Hematopoietic multipotent progenitor cell treated with erythropoietin and hydrocortisone succinate and interleukin-3 and kit ligand, for 15 days (in vitro differentiated cells): ENCODE data around the gene UAP1.
"Not testable (repeated sequence)": the region's sequence is repeated elsewhere in the genome, so short reads cannot be mapped to it uniquely, and the experiment has no call there.

Experiments used
- DNase-seq: peaks from one replicate; pipeline ENCODE4 v3.0.0-alpha.2; 2015; ENCODE audit warnings: low spot score

The UAP1 gene

DNA sequence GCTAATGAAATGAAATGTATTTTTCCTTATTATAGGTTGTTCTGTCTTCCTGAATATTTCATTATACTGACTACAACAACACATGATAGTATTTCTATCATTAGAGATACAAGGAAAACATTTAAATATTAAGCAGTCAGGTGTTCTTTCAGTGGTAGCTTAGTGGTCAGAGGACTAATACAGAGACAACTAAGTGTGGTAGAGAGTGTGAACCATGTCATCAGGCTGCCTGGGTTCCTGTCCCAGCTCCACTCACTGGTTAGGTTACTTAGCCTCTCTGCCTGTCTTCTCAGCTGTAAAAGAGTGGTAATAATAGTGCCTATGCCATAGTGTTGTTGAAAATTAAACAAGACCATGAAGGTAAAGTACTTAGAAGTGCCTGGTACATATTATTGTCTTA, 3.9 kb downstream of the UAP1 start:
- no peak for DNase-seq

GRCh38 chr1:162566870-162567269, 5.3 kb downstream of the UAP1 start:
- no peak for DNase-seq

DNA sequence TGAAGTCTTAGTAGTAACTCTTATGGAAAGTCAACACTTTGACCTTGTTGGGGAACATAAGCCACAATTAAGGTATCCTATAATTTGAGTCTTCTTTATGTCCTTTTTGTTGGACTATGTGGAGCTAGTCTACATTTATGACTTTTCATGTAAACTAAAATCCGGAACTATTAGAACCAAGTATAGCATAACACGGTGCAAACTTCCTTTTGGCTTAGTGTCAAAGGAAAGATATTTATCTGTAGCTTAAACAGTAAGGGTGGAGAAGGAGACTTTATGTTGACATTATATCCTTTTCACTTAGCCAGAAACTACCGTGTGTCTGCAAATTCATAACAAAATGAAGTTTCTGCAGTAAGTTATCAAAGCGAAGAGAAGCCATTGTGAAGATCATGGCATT, 7.3 kb downstream of the UAP1 start:
- DNase-seq, result no peak

- DNase-seq, result no peak
Observed at GRCh38 chr1:162570718-162571117, 9.2 kb downstream of the UAP1 start.

DNA sequence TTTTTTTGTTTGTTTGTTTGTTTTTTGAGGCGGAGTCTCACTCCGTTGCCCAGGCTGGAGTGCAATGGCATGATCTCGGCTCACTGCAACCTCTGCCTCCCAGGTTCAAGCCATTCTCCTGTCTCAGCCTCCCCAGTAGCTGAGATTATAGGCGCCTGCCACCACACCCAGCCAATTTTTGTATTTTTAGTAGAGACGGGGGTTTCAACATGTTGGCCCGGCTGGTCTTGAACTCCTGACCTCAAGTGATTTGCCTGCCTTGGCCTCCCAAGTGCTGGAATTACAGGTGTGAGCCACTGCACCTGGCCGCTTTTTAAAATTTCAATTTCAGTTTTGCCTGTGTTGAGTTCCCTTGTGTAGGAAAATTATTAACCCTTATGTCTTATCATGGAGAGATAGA, 9.6 kb downstream of the UAP1 start:
- DNase-seq, result not testable (repeated sequence)

- no peak for DNase-seq
Observed at GRCh38 chr1:162571696-162572095, 10.2 kb downstream of the UAP1 start.

DNA sequence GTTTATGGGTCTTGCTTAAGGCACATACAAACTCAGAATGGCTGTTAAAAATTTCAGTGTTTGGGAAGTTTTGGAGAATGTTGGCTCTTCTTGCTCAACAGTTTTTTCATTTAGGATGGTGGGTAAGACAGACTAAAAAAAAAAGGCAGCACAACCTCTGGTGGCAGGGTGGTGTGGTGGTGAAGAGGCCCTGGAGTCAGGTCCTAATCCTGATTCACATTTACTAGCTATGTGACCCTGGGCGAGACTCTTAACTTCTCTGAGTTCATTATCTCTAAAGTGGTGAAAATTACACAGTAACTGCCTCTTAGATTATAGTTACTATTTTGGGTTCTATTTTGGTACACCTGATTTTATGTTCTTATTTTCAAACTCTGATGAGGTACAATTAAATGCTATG, 11.6 kb downstream of the UAP1 start:
- DNase-seq, result no peak

- no peak for DNase-seq
Observed at GRCh38 chr1:162578071-162578700, 16.7 kb downstream of the UAP1 start.

- no peak for DNase-seq
Observed at GRCh38 chr1:162578936-162579335, 17.4 kb downstream of the UAP1 start.

GRCh38 chr1:162580308-162580707, 18.8 kb downstream of the UAP1 start:
- DNase-seq, result no peak

GRCh38 chr1:162582901-162583300, 21.4 kb downstream of the UAP1 start:
- DNase-seq, result not testable (repeated sequence)

DNA sequence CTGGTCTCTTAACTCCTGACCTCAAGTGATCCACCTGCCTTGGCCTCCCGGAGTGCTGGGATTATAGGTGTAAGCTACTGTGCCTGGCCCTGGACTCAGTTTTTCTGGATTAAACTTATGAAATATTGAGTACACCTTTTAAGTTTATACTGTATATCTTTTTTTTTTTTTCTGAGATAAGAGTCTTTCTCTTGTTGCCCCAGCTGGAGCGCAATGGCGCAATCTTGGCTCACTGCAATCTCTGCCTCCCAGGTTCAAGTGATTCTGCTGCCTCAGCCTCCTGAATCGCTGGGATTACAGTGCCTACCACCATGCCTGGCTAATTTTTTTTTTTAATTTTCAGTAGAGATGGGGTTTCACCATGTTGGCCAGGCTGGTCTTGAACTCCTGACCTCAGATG, 23.6 kb downstream of the UAP1 start:
- not testable (repeated sequence) for DNase-seq

DNA sequence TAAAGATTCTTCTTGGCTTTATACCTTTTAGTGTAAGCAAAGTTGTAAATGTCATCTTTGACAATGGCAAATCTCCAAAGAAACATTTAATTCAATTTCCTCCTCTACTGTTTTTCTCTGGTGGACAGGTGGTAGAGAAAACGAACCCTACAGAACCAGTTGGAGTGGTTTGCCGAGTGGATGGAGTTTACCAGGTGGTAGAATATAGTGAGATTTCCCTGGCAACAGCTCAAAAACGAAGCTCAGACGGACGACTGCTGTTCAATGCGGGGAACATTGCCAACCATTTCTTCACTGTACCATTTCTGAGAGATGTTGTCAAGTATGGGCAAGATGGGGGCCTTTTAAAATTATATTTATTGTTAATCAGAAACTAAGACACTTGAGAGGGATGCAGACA, 25.8 kb downstream of the UAP1 start:
- no peak for DNase-seq

- no peak for DNase-seq
Observed at GRCh38 chr1:162587761-162588260, 26.3 kb downstream of the UAP1 start.

DNA sequence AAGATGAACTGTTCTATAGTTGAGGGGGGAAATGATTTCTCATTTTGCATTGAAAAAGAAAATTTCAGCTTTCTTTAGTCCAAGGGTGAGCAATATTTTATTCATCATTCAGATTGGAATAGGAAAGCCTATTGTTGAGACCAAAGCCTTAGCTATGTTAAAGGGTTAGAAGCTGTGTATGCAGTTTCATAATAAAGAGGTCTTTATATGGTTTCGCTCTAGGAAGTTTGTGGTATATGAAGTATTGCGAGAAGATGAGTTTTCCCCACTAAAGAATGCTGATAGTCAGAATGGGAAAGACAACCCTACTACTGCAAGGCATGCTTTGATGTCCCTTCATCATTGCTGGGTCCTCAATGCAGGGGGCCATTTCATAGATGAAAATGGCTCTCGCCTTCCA, 28.6 kb downstream of the UAP1 start:
- no peak for DNase-seq

DNA sequence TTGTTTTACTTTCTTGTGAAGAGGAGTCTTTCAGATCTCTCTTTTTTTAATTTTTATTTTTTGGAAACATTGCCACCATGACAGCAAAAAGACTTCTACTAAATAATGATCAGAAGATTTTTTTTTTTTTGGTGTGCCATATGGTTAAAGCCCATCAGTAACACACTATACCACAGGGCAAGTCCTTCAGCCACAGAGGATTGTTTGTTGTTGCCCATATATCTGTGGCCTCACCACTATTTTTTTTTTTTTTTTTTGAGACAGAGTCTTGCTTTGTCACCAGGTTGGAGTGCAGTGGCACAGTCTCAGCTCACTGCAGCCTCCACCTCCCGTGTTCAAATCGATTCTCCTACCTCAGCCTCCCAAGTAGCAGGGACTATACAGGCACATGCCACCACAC, 29.2 kb downstream of the UAP1 start:
- DNase-seq, result no peak

GRCh38 chr1:162596514-162597170, 35.1 kb downstream of the UAP1 start:
- no peak for DNase-seq

DNA sequence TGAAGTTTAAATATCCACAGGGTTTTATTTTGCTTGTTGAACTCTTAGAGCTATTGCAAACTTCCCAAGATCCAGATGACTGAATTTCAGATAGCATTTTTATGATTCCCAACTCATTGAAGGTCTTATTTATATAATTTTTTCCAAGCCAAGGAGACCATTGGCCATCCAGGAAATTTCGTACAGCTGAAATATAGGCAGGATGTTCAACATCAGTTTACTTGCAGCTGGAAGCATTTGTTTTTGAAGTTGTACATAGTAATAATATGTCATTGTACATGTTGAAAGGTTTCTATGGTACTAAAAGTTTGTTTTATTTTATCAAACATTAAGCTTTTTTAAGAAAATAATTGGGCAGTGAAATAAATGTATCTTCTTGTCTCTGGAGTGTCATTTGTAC, 37.9 kb downstream of the UAP1 start:
- DNase-seq, result no peak

DNA sequence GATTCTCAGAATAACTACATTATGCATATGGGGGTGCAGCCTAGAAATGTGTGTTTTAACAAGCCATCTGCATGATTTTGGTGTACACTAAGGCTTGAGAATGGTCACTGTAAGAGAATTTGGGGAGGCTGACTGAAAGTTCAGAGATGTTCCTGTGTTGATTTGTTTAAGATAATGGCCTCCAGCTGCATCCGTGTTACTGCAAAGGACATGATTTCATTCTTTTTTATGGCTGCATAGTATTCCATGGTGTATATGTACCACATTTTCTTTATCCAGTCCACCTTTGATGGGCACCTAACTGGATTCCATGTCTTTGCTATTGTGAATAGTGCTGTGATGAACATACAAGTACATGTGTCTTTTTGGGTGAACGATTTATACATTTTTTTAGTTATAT, 41.6 kb downstream of the UAP1 start:
- not testable (repeated sequence) for DNase-seq

GRCh38 chr1:162605225-162605927, 43.9 kb downstream of the UAP1 start:
- DNase-seq, result no peak

DNA sequence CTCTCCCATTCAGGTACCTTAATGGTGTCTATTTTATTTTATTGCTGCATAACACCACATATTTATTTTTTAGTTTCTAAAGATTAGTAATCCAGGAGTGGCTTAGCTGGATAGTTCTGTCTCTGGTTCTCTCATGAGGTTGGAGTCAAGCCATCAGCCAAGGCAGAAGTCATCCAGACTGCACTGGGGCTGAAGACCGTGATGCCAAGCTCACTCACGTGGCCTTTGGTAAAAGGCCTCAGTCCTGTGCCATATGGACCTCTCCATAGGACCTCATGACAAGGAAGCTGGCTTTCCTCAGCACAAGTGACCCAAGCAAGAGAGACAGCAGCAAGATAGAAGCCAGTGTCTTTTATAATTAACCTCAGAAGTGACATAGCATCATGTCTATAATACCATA, 47.8 kb downstream of the UAP1 start:
- no peak for DNase-seq

GRCh38 chr1:162612606-162613400, 51.3 kb downstream of the UAP1 start:
- no peak for DNase-seq
